Posterior cingulate gyrus (tissue), 11 donors: Measurements from ENCODE around the gene STMP1.

Experiments
- DNase-seq, 10 donors: peaks; one replicate each; pipeline versions ENCODE4 v3.0.0 to v3.0.0-alpha.2; 2020 to 2021; ENCODE audit warnings: mixed read lengths in 3 of 10
- intact Hi-C: fragments of 100-400 bp; cut with DNase I; formaldehyde crosslinking; loops from one replicate; pipeline ENCODE4 v1.15.1; 2023

STMP1 gene

GRCh38 chr7:135715673-135716072 is 53.4 kb downstream of the STMP1 start:
- DNase-seq = no peak
- intact Hi-C loops = no loop called here

GRCh38 chr7:135716677-135717238 is 54.4 kb downstream of the STMP1 start:
- no peak for DNase-seq
- intact Hi-C loops = no loop called here

GRCh38 chr7:135717693-135718092 is 55.4 kb downstream of the STMP1 start:
- intact Hi-C loops = no loop called here

GRCh38 chr7:135718219-135718618 is 55.9 kb downstream of the STMP1 start:
- intact Hi-C loops = no loop called here
- no peak for DNase-seq

More at GRCh38 chr7:135717693-135718092, 55.4 kb downstream of the STMP1 start:
- no peak for DNase-seq

- DNase-seq = no peak
- intact Hi-C loops = no loop called here
Observed at GRCh38 chr7:135718794-135719437, 56.6 kb downstream of the STMP1 start.

- no peak for DNase-seq
- intact Hi-C loops = no loop called here
Observed at GRCh38 chr7:135719688-135720087, 57.4 kb downstream of the STMP1 start.

- intact Hi-C loops = no loop called here
Observed at GRCh38 chr7:135721198-135721820, 59.0 kb downstream of the STMP1 start.

GRCh38 chr7:135723411-135723810 is 61.1 kb downstream of the STMP1 start:
- no peak for DNase-seq
- intact Hi-C loops = no loop called here

More at GRCh38 chr7:135721198-135721820, 59.0 kb downstream of the STMP1 start:
- DNase-seq = peak in 1 of 10 donors; percentile 83
